ENCODE results near the gene AMN1.

The AMN1 gene

DNA sequence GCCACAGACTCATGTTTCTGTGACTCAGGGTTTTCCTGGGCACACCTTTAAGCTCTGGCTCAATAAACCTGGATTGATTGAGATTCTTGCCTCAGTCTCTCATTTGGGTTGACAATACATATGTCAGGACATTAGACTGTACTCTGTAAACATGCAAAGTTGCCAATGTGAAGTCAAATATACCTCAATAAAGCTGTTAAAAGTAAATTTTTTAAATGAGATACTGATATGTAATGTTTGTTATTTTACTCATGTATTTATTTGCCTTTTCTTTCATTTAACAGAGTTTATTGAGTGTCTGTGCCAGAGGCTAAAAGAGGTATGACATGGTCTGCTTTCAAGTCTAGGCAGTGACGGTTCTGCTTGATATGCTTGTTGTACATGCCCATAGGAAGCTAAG is 73.0 kb downstream of the AMN1 start:
- H3K36me3 ChIP-seq: no peaks in the 10 kb centered on the region
- no peak for DNase-seq
- peaks cover 0 to 14% (median 2%) of the 10 kb centered on the region in 4 donors for H3K4me1 ChIP-seq
- no peaks in the 10 kb centered on the region for H3K9me3 ChIP-seq
- H3K27me3 ChIP-seq: no peaks in the 10 kb centered on the region
- TF ChIP-seq, protein P1, sequence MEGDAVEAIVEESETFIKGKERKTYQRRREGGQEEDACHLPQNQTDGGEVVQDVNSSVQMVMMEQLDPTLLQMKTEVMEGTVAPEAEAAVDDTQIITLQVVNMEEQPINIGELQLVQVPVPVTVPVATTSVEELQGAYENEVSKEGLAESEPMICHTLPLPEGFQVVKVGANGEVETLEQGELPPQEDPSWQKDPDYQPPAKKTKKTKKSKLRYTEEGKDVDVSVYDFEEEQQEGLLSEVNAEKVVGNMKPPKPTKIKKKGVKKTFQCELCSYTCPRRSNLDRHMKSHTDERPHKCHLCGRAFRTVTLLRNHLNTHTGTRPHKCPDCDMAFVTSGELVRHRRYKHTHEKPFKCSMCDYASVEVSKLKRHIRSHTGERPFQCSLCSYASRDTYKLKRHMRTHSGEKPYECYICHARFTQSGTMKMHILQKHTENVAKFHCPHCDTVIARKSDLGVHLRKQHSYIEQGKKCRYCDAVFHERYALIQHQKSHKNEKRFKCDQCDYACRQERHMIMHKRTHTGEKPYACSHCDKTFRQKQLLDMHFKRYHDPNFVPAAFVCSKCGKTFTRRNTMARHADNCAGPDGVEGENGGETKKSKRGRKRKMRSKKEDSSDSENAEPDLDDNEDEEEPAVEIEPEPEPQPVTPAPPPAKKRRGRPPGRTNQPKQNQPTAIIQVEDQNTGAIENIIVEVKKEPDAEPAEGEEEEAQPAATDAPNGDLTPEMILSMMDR (IDR thresholded peaks at IDR 0.05): no peak
- H3K27ac ChIP-seq: no peak overlapping the region
- H3K4me3 ChIP-seq: no peak overlapping the region
- intact Hi-C loops (cut with DNase I; ENCODE audit: low total_unique reads): loop anchor here (5.0 to 10.0 kb wide), 2 partner anchors 302 to 649 kb away; partner anchors contain the start of gene RESF1

DNA sequence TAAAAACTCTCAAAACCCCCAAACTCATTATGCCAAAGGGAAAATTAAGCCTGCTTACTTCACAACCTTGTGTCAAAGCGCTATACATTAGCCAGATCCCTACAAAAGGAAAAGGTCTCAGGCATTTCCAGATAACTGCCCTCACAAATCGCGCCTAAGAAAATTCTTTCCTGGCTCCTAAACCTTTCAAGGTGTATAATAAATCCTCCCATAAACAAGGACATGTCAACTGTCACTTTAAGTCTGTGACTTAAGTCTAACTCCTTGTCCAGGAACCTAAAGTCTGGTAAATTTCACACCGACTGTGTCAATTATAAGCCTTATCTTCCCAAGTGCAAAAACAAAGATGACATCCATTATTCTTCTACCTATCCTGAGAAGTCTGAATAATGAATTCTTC is 73.6 kb downstream of the AMN1 start:
- TF ChIP-seq, protein P1 (IDR thresholded peaks at IDR 0.05): no peak
- peaks cover 0 to 10% (median 2%) of the 10 kb centered on the region in 4 donors for H3K4me1 ChIP-seq
- intact Hi-C loops (cut with DNase I; ENCODE audit: low total_unique reads): loop anchor here (5.0 to 10.0 kb wide), 2 partner anchors 302 to 650 kb away; partner anchors contain the start of gene RESF1

DNA sequence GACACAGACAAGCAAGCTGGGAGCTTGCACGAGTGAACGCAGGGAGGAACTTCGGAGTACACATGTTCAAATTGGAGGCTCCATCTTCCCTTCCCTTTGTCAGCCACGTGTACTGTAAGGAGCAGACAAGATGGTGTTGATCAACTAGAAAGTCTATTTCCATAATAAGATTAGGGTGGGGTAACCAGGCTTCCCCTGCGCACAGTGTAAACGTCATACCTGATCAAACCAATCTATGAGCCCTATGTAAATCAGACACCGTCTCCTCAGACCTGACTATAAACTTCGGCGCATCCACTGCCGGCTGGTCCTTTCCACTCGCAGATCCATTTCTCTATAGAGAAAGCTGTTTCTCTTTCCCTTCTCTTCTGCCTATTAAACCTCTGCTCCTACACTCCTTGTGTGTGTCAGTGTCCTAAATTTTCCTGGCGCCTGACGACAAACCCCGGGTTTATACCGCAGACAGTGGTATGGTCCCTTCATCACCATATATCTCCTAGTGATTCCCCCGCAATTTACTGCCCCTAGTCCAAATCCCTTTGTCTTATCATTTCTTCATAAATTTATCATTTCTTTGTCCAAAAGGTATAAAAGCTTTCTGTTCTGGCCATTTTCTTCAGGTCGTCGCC is 76.8 kb downstream of the AMN1 start:
- Histone ChIP-seq H3K27ac (no peak overlapping the region), H3K36me3 (no peaks in the 10 kb centered on the region), H3K9me3 (no peaks in the 10 kb centered on the region), H3K4me1 (peaks cover 0 to 8% (median 0%) of the 10 kb centered on the region in 4 donors), H3K27me3 (no peaks in the 10 kb centered on the region), H3K4me3 (no peak overlapping the region)
- no peak for DNase-seq
- TF ChIP-seq, protein P1 (IDR thresholded peaks at IDR 0.05): no peak
- intact Hi-C loops (cut with DNase I; ENCODE audit: low total_unique reads): loop anchor here (10.0 kb wide), 1 partner anchor 653 kb away; no protein-coding TSS in a partner anchor

More for the DNA sequence above, 73.6 kb downstream of the AMN1 start:
- Histone ChIP-seq H3K27ac (no peak overlapping the region), H3K27me3 (no peaks in the 10 kb centered on the region), H3K4me3 (no peak overlapping the region), H3K9me3 (no peaks in the 10 kb centered on the region), H3K36me3 (no peaks in the 10 kb centered on the region)
- no peak for DNase-seq

DNA sequence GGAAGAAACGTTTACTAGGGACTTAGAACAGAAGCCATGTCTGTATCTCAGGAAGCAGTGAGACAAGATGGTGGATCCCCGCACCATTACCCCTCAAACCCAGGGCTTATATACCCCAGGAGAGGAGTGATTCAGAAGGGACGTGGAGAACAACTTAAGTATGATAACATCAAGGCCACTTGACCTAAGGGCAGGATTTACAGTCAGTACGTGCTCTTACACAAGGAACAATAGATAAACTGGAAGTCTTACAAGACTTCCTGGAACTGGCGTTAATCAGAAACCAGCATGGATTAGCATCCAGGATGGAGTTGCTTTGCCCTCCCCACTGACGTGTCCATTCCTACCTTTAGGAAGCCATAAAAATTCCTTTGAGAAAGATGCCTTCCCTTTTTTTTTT is 77.9 kb downstream of the AMN1 start:
- Histone ChIP-seq H3K27ac (no peak overlapping the region), H3K4me3 (no peak overlapping the region), H3K9me3 (no peaks in the 10 kb centered on the region), H3K36me3 (no peaks in the 10 kb centered on the region), H3K4me1 (peaks cover 0 to 8% (median 0%) of the 10 kb centered on the region in 4 donors), H3K27me3 (no peaks in the 10 kb centered on the region)
- DNase-seq: no peak
- intact Hi-C loops (cut with DNase I; ENCODE audit: low total_unique reads): loop anchor here (10.0 kb wide), 1 partner anchor 654 kb away; no protein-coding TSS in a partner anchor
- TF ChIP-seq, protein P1 (IDR thresholded peaks at IDR 0.05): no peak

DNA sequence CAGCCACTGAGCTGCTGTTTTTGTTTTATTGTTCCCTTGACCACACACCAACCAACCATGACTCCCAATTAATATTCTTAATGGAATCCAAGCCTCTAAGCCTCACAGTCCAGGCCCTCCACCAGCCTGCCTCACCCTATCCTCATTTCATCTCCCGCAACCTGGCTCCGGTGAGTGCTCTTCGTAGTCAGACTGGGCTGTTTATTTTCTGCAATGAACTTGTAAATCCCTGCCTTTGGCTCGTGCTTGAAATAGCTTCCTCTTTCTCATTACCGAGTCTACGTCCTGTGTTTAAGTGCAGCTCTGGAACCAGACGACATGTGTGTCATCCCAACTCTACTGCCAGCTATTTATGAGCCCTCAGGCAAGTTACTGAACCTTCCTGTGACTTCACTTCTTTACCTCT is 81.7 kb downstream of the AMN1 start:
- no peak for DNase-seq
- intact Hi-C loops (cut with DNase I; ENCODE audit: low total_unique reads): no loop called here
- TF ChIP-seq, protein P1 (IDR thresholded peaks at IDR 0.05): no peak
- Histone ChIP-seq H3K4me3 (no peak overlapping the region), H3K4me1 (no peaks in the 10 kb centered on the region), H3K36me3 (no peaks in the 10 kb centered on the region), H3K27ac (no peak overlapping the region), H3K9me3 (no peaks in the 10 kb centered on the region), H3K27me3 (no peaks in the 10 kb centered on the region)

Measured in tibial artery (tissue), 4 donors.